ENCODE results near the gene C15orf61.

DNA sequence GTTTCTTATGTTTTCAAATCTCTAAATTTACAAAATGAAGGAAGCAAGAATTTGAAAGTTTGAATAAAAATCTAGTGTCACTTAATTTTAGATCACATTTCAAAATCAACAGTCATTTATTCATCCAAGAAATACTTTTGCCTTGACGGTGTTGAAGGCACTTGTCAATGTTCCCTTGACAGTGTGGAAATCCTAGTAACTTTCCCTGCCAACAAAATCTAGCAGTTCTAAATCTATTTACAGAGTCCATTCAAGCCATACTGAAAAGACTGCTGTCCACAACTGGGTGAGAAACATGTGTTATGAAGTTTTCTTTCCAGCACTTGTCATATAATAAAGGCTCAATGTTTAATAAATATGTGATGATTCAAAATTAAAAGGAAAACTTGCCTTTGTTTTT, 12.9 kb downstream of the C15orf61 start:
- TF ChIP-seq, protein P1, sequence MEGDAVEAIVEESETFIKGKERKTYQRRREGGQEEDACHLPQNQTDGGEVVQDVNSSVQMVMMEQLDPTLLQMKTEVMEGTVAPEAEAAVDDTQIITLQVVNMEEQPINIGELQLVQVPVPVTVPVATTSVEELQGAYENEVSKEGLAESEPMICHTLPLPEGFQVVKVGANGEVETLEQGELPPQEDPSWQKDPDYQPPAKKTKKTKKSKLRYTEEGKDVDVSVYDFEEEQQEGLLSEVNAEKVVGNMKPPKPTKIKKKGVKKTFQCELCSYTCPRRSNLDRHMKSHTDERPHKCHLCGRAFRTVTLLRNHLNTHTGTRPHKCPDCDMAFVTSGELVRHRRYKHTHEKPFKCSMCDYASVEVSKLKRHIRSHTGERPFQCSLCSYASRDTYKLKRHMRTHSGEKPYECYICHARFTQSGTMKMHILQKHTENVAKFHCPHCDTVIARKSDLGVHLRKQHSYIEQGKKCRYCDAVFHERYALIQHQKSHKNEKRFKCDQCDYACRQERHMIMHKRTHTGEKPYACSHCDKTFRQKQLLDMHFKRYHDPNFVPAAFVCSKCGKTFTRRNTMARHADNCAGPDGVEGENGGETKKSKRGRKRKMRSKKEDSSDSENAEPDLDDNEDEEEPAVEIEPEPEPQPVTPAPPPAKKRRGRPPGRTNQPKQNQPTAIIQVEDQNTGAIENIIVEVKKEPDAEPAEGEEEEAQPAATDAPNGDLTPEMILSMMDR (conservative IDR thresholded peaks at IDR 0.05): no peak
- no peak for TF ChIP-seq EZH2 (IDR thresholded peaks at IDR 0.05; ENCODE audit: low read depth)
